ENCODE results near the gene MAK.

GRCh38 chr6:10882657-10883171 is 44.4 kb upstream of the MAK start:
- no peak for TF ChIP-seq CTCF (IDR thresholded peaks at IDR 0.05)
- TF ChIP-seq ZFX (IDR thresholded peaks at IDR 0.05; ENCODE audit: borderline replicate concordance): no peak
